LNCAP (cell line): ENCODE measurements around the gene ZNF197.
A peak's percentile ranks its signal among the peaks of the same experiment; 100 is the strongest.

Experiments used
- TF ChIP-seq, protein P1 (sequence below): fragments of 450-650 bp; IDR thresholded peaks from 2 replicates; pipeline ENCODE4 v1.5.1; 2017; ENCODE audit warnings: mild to moderate bottlenecking

The ZNF197 gene

DNA sequence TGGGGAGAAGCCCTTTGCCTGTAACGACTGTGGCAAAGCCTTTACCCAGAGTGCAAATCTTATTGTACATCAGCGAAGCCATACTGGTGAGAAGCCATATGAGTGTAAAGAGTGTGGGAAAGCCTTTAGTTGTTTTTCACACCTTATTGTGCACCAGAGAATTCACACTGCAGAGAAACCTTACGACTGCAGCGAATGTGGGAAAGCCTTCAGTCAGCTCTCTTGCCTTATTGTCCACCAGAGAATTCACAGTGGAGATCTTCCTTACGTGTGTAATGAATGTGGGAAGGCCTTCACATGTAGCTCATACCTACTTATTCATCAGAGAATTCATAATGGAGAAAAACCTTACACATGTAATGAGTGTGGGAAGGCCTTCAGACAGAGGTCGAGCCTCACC is 34.6 kb downstream of the ZNF197 start:
- TF ChIP-seq, protein P1, sequence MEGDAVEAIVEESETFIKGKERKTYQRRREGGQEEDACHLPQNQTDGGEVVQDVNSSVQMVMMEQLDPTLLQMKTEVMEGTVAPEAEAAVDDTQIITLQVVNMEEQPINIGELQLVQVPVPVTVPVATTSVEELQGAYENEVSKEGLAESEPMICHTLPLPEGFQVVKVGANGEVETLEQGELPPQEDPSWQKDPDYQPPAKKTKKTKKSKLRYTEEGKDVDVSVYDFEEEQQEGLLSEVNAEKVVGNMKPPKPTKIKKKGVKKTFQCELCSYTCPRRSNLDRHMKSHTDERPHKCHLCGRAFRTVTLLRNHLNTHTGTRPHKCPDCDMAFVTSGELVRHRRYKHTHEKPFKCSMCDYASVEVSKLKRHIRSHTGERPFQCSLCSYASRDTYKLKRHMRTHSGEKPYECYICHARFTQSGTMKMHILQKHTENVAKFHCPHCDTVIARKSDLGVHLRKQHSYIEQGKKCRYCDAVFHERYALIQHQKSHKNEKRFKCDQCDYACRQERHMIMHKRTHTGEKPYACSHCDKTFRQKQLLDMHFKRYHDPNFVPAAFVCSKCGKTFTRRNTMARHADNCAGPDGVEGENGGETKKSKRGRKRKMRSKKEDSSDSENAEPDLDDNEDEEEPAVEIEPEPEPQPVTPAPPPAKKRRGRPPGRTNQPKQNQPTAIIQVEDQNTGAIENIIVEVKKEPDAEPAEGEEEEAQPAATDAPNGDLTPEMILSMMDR = no peak

DNA sequence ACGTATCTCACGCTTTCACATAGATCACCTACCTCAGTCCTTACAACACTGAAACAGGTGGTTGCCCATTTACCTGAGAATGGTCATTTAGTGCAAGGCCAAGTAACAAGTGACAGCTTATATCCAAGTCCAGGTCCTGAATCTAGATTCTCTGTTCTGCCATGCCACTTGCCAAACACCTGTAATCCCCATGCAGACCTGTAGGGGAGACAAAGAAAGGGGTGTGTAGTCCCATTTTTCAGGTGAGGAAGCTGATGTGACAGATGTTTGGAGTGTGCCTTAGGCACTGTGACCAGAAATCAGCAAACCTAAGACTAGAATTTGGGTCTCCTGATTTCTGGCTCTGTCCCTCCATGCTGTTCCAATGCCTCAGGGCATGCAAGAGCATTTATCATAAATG is 36.4 kb downstream of the ZNF197 start:
- TF ChIP-seq, protein P1 = peak; percentile 10; the same call in 1 of the 2 replicates

DNA sequence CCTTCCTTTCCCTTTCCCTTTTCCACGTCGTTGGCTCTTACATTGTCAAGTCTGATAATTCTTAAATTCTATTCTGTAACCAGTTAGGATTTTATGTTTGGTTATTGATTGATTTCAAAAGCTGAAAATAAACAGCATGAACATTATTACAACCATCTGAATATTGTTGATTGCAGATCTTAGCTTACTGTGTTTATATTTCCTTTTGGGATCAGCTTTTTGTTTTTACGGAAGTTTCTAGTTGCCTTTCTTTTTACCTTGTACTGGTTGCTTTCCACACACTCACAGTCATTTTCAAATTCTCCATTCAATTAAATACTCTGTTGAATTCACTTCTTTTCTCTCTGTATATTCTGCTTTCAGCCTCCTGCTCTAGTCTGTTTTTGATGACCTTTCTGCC is 40.3 kb downstream of the ZNF197 start:
- TF ChIP-seq, protein P1 = no peak

DNA sequence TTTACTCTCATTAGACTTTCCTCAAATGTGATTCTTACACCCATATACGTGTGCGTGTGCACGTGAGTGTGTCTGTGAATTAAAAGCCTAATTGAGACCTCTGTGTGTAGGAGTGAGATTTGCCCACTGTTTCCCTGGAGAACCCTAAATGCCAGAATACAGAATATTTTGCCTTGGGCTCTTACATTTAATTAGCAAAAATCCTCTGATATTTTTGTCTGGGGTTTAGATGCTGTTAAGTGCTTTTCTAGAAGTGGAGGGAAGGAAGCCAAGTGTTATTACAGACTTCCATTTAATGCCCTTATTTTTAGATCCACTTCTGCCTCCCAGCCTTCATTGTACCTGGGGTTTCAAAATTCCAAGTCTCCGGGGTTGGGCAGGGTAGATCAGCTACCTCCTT is 41.5 kb downstream of the ZNF197 start:
- TF ChIP-seq, protein P1 = no peak

DNA sequence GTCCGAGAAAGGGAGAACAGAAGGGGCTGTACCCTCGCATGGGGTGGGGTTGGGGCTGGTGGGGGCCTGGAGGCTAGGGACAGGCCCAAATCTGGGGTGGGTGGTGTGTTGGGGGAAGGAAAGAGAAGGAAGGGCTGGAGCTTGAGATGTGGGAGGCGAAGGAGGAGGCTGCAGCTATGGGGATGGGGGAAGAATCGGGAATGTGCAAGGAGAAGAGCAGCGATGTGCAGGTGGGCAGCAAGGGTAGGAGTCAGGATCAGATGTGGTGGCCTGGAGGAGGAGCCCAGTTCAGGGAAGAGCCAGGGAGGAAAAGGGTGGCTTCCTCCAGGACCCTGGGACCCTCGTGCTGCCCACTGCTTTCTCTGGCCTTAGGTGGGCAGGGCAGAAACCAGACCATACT is 44.9 kb downstream of the ZNF197 start:
- TF ChIP-seq, protein P1 = no peak

DNA sequence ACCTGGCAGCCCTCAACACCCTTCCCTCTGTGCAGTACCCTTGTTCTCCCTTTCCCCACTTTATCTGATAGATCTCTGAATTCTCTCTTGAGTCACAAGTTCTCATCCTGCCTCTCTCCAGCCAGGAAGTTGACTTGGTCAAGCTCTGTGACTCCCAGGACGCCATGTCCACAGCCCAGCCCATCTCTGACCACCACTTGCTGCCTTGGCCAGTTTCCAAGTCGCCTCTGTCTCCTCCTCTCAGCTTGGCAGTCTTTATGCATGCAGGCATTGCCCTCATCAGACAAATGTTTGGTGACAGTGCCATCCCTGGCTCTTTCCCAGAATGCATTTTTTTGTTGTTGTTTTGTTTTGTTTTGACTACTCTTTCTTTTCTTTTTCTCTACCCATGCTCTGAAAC is 49.4 kb downstream of the ZNF197 start:
- TF ChIP-seq, protein P1 = no peak

DNA sequence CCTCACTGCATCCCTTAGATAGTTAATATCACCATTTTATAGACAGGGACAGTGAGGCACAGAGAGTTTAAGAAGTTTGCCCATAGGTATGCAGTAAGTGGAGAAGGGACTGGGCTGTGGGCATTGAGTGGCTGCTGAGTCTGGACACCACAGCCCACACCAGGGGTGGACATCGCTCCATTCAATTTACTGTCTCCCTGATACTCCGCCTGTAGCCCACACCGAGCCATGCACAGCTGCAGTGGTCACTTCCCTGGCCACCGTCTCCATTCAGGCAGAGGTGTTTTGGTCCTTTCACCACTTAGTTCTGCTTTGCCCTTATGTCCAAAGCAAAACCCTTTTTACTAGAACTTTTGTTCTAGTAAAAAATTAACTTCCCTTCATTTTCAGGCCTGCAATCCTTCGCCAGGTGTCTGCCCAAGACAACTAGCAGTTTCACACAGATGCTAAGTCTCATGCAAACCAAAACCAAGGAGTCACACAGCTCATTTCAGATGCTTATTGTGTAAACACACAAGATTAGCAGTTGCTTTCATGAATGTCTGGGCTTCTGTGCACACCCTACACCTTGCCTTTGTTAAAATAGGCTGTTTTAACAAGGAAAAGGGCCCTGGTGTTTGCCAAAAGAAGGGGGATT is 53.8 kb downstream of the ZNF197 start:
- TF ChIP-seq, protein P1 = no peak

DNA sequence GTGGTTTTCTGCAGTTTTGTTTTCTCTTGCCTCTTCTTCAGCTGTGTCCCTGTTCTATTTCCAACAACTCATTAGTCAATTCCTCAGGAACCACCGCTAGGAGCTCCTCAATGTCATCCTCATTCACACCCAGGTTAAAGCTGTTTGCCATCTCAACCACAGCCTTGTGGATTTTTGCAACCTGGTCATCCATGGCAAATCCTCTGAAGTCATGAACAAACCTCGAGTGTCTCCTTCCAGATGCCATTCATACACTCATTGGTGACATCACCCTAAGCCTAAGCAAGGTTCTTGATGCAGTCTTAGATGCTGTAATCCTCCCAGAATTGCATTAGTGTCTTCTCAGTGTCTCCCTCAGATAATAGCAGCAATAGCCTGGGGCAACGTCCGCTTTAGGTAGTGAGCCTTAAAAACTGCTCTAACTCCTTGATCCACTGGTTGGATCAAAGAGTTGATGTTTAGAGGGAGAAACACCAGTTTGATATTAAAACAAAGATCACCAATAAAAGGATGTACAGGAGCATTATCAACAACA is 56.2 kb downstream of the ZNF197 start:
- TF ChIP-seq, protein P1 = no peak
